HG02943 (cell line): ENCODE measurements around the gene UQCRHL.

ENCODE experiments used
- ATAC-seq: cut with Tn5 transposase; IDR thresholded peaks from one replicate; pipeline ENCODE4 v1.9.1; 2021; ENCODE audit warnings: mild to moderate bottlenecking, low read depth, moderate library complexity; ENCODE audit not compliant: unreplicated experiment

Gene UQCRHL

GRCh38 chr1:15761366-15762128, 45.9 kb downstream of the UQCRHL start:
- ATAC-seq, result no peak

GRCh38 chr1:15760520-15761211, 46.8 kb downstream of the UQCRHL start:
- no peak for ATAC-seq

GRCh38 chr1:15758953-15759661, 48.3 kb downstream of the UQCRHL start:
- ATAC-seq, result no peak

GRCh38 chr1:15758343-15758931, 49.0 kb downstream of the UQCRHL start, which contains the start of gene FBLIM1:
Gene FBLIM1, plus strand, starts transcription at chr1:15758795. Its CDS starts 6,189 bp downstream, at chr1:15764984.
- no peak for ATAC-seq

GRCh38 chr1:15757575-15758342, 49.7 kb downstream of the UQCRHL start:
- no peak for ATAC-seq
